GM18502 (cell line): Measurements from ENCODE around the gene FAU.

Source experiments
- ATAC-seq: cut with Tn5 transposase; IDR thresholded peaks from one replicate; pipeline ENCODE4 v1.9.1; 2021; ENCODE audit warnings: mild to moderate bottlenecking; ENCODE audit not compliant: unreplicated experiment, poor library complexity

The FAU gene

GRCh38 chr11:65109231-65110198 is 12.4 kb downstream of the FAU start:
- ATAC-seq: no peak

- no peak for ATAC-seq
These were observed 13.3 kb downstream of the FAU start for GRCh38 chr11:65108469-65109123.

GRCh38 chr11:65107751-65108468 is 14.0 kb downstream of the FAU start:
- no peak for ATAC-seq

GRCh38 chr11:65107078-65107477 is 14.9 kb downstream of the FAU start:
- no peak for ATAC-seq

- ATAC-seq: no peak
These were observed 17.3 kb downstream of the FAU start for GRCh38 chr11:65104628-65105027.

- ATAC-seq: no peak
These were observed 18.5 kb downstream of the FAU start for GRCh38 chr11:65103476-65103875.

GRCh38 chr11:65102142-65103095 is 19.5 kb downstream of the FAU start:
- no peak for ATAC-seq

- no peak for ATAC-seq
These were observed 21.1 kb downstream of the FAU start for GRCh38 chr11:65100674-65101350.

- no peak for ATAC-seq
These were observed 25.0 kb downstream of the FAU start for GRCh38 chr11:65096926-65097325.

GRCh38 chr11:65095974-65096806 is 25.7 kb downstream of the FAU start, which contains the start of gene VPS51:
VPS51 (plus strand) TSS chr11:65096214; CDS start chr11:65096251, 37 bp downstream.
- ATAC-seq: peak; percentile 78

- no peak for ATAC-seq
These were observed 26.5 kb downstream of the FAU start for GRCh38 chr11:65095427-65095826.

- ATAC-seq: no peak
These were observed 31.3 kb downstream of the FAU start for GRCh38 chr11:65090628-65091027.

- ATAC-seq: no peak
These were observed 32.3 kb downstream of the FAU start for GRCh38 chr11:65089621-65090020.

- ATAC-seq: no peak
These were observed 34.1 kb downstream of the FAU start for GRCh38 chr11:65087827-65088226.

GRCh38 chr11:65087216-65087615 is 34.7 kb downstream of the FAU start:
- ATAC-seq: no peak

GRCh38 chr11:65086809-65087208 is 35.1 kb downstream of the FAU start:
- no peak for ATAC-seq

GRCh38 chr11:65085446-65085845 is 36.5 kb downstream of the FAU start:
- ATAC-seq: no peak
